Ecto neural progenitor cell (in vitro differentiated cells): ENCODE results near the gene HMX2.

Source experiments
- DNase-seq: peaks from one replicate; pipeline ENCODE4 v3.0.0-alpha.2; 2018; ENCODE audit warnings: low spot score

Gene HMX2

GRCh38 chr10:123147635-123148413 lies at the start of gene HMX2:
TSS of gene HMX2 (plus strand) at chr10:123148136. CDS start at chr10:123148379, 243 bp downstream.
- DNase-seq = peak; percentile 87

GRCh38 chr10:123100030-123100762 lies 47.7 kb upstream of the HMX2 start:
- no peak for DNase-seq

- DNase-seq = no peak
Observed at GRCh38 chr10:123101872-123102271, 46.1 kb upstream of the HMX2 start.

GRCh38 chr10:123102673-123103072 lies 45.3 kb upstream of the HMX2 start:
- DNase-seq = no peak

- no peak for DNase-seq
Observed at GRCh38 chr10:123103944-123104343, 44.0 kb upstream of the HMX2 start.

GRCh38 chr10:123109466-123109865 lies 38.5 kb upstream of the HMX2 start:
- no peak for DNase-seq

- DNase-seq = peak; percentile 64
Observed at GRCh38 chr10:123117644-123118417, 30.1 kb upstream of the HMX2 start.

GRCh38 chr10:123119081-123119480 lies 28.9 kb upstream of the HMX2 start:
- DNase-seq = no peak

- DNase-seq = no peak
Observed at GRCh38 chr10:123126246-123126645, 21.7 kb upstream of the HMX2 start.

- DNase-seq = no peak
Observed at GRCh38 chr10:123129618-123130271, 18.2 kb upstream of the HMX2 start.

GRCh38 chr10:123132576-123133477 lies 15.1 kb upstream of the HMX2 start:
- DNase-seq = peak; percentile 92

- peak; percentile 43 for DNase-seq
Observed at GRCh38 chr10:123133541-123134342, 14.2 kb upstream of the HMX2 start.

- peak; percentile 57 for DNase-seq
Observed at GRCh38 chr10:123134343-123134914, 13.5 kb upstream of the HMX2 start.

- DNase-seq = peak; percentile 67
Observed at GRCh38 chr10:123134915-123135414, 13.0 kb upstream of the HMX2 start.

- DNase-seq = peak; percentile 82
Observed at GRCh38 chr10:123135415-123136141, 12.4 kb upstream of the HMX2 start, which contains the start of gene HMX3. TSS of gene HMX3 (plus strand) at chr10:123135970. CDS start at chr10:123136051, 81 bp downstream.

- peak; percentile 53 for DNase-seq
Observed at GRCh38 chr10:123136221-123136805, 11.6 kb upstream of the HMX2 start.

GRCh38 chr10:123136806-123137642 lies 10.9 kb upstream of the HMX2 start:
- DNase-seq = peak; percentile 74
